SHP77 treated with DMSO at 0.1 percent for 48 hours (cell line): ENCODE results near the gene MYO15B.
"Not testable (repeated sequence)": the region's sequence is repeated elsewhere in the genome, so short reads cannot be mapped to it uniquely, and the experiment has no call there.

ENCODE experiments used
- DNase-seq: peaks from one replicate; lab custom pipeline; 2025; lab: John Stamatoyannopoulos, UW

MYO15B gene

DNA sequence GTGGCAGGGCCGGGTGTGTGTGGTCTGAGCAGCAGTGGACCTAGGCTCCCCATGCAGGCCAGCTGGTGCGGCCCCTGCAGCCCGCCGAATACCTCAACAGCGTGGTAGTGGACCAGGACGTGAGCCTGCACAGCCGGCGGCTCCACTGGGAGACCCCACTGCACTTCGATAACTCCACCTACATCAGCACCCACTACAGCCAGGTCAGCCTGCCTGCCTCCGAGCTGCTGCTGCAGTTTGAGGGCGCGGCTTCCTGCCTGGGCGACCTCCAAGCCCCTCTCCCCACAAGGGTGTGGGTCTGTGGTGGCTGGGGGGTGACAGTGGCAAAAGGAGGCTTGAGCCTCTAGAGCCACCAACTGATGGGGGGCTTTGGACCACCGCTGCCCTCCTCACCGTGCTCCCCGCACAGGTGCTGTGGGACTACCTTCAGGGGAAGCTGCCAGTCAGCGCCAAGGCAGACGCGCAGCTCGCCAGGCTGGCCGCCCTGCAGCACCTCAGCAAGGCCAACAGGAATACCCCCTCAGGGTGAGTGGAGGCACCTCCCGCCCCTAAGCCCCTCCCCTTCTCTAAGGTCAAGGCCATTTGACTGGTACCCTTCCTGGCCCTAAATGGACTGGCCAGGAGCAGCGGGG is 37.2 kb downstream of the MYO15B start:
- no peak for DNase-seq

- no peak for DNase-seq
These were observed 38.4 kb downstream of the MYO15B start for GRCh38 chr17:75625813-75626486.

DNA sequence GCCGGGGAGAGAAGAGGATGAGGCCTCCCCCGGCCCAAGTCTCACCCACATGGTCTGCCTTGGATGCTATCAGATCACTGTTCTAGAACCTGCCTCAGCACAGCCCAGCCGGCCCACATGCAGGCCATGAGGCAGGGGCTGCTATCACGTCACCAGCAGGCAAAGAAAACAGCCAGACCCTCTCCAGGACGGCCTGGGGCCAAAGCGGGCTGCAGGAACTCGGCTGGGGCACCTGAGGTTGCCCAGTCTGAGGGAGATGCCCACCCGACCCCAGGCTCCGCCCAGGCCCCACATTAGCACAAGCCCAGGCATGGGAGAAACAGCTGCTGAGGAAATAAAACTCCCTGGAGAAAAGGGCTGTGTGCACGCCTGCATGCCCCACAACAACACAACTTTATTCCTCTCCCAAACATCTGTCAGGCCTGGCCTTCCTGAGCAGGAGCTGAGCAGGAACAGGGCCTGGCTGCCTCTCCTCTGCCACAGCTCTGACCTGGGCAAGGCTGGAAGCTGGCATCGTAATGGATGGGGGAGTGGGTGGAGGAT is 39.0 kb downstream of the MYO15B start:
- no peak for DNase-seq

GRCh38 chr17:75627094-75627493 is 39.5 kb downstream of the MYO15B start:
- DNase-seq: no peak

GRCh38 chr17:75628425-75628824 is 40.8 kb downstream of the MYO15B start:
- DNase-seq: no peak

GRCh38 chr17:75629157-75629556 is 41.6 kb downstream of the MYO15B start:
- no peak for DNase-seq

- DNase-seq: no peak
These were observed 42.7 kb downstream of the MYO15B start for GRCh38 chr17:75630071-75630917.

- no peak for DNase-seq
These were observed 43.8 kb downstream of the MYO15B start for GRCh38 chr17:75631353-75631752.

GRCh38 chr17:75632428-75632827 is 44.8 kb downstream of the MYO15B start:
- DNase-seq: no peak

DNA sequence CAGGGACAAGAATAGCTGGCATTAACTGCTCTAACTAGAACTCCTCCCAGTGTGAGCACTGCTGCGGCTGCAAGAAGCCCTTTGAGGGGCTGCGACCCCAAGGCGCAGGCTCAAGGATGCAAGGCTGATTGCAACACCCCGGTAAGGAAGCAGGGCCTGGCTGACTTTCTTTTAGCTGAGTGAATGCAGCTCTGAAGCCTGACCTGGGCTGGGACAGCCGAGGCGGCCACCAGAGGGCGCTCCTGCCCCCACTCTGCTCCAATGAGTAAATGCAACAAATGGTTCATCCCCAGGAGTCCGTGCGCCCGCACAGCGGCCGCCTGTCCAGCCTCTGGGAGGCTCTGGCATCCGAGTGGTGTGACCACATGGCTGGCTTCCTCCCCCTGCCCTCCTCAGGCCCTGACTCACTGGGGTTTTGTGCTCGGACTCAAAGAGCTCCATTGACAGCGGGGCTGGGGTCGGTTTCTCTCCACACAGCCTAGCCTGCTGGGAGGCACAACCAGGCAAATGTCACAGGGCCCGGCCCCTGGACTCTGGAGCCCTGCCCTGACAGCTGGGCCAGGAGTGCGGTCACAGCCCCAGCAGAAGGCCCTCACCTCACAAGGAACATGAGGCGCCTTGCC is 45.4 kb downstream of the MYO15B start, which contains the start of gene SMIM5:
Gene SMIM5, plus strand, starts transcription at position 572 of the 623 bp plus-strand sequence. CDS start 6,768 bp downstream, outside the sequence.
- peak; percentile 50 for DNase-seq

DNA sequence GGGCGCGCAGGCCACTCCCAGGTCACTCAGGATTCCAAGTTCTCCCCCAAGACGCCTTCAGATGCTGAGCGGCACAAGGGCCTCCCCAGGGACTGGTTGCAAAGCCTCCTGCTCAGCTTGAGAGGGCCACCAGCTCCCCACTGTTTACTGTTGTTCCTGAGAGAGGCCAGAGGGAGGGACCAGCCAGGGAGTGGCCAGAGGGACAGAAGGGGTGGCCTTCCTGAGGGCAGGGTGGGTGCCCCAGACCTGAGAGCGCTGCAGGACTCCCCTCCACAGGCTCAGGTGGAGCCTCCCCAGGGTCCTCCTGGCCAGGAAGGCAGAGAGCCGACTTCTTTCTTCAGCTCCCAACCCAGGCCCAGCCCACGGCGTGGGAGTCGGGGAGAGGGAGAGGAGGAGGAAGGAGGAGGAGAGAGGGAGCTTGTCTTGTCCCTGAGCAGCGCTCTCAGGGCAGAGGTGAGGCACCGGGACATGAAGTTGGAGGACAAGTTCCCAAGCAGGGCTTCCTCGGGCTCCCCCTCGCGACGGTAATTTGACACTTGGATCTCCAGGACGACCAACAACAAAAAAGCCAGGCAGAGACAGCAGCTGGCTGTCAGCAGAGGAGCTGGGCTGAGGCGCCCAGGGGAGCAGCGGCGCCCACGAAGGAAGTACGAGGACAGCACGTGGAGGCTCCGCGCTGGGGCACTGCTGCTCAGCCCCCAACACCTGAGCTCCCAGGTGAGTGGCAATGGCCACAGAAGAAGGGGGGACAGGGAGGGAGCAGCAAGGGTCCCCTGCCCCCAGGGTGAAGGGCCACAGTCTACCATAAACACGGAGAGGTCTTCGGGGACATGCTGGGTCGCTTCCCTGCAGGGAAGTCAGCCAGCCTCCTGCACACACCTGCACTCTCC is 46.1 kb downstream of the MYO15B start:
- DNase-seq: peak; percentile 85

- DNase-seq: no peak
These were observed 46.8 kb downstream of the MYO15B start for GRCh38 chr17:75634376-75634740.

DNA sequence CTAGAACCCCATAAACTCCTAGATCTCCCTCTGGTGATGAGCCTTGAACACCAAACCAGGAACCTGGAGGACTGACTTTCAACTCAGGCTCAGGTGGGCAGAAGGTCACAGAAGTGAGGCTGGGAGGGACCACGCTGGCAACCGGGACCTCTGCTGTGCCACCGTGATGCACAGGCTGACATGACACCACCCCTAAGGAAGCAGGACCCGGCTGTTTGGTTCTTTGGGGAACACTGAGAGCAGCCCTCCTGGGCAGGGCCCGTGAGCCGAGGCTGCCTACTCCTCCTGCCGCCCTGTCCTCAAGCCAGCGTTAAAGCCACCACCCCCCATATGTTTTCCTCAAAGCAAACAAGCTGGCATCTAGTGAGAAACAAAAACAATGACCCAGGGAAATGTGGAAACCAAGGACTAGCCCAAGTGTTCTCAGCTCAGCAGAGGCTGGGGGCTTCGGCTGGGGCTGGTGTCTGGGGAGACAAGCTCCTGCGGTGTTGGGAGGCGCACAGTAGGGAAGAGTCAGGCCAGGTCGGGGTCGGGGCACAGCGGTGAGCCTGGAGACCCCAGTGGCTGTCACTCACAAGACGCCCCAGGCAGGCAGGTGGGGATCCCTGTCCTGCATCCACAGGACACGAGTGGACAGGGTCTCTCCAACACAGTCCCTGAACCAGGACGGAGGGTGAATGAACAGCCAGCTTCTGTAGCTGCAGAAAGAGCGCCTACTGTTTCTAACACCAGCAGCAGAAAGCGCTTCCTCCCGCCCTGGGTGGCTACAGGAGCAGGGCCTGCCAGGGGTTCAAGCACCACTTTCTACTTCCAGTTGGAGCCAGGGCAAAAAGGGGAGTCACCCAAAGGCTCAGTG is 47.4 kb downstream of the MYO15B start:
- no peak for DNase-seq

DNA sequence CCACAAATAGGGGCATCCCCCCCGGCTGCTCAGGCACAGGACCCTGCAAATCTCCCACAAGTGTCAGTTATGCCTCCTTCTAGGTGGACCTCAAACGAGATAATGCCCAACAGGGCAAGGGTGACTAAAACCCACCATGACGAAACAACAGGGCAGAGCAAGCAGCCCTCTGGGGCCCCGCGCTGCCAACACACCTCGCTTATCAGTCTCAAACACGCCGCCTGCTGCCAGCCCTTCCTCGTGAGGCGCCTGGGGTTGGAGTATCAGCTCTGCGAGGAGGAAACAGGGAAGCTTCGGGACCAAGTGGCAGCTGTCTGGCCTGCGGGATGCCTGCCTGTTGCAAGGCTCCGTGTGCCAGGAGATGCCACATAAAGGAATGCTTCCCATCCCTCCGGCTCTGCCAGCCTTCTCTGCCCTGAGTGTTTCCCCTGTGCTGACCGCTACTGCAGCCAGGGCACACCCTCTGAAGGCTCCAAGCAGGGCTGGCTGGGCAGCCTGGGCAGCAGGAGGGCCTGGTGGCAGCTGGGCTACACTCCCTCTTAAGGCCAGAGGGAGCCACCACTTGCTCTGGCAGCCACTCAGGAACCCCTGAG is 48.1 kb downstream of the MYO15B start:
- no peak for DNase-seq

DNA sequence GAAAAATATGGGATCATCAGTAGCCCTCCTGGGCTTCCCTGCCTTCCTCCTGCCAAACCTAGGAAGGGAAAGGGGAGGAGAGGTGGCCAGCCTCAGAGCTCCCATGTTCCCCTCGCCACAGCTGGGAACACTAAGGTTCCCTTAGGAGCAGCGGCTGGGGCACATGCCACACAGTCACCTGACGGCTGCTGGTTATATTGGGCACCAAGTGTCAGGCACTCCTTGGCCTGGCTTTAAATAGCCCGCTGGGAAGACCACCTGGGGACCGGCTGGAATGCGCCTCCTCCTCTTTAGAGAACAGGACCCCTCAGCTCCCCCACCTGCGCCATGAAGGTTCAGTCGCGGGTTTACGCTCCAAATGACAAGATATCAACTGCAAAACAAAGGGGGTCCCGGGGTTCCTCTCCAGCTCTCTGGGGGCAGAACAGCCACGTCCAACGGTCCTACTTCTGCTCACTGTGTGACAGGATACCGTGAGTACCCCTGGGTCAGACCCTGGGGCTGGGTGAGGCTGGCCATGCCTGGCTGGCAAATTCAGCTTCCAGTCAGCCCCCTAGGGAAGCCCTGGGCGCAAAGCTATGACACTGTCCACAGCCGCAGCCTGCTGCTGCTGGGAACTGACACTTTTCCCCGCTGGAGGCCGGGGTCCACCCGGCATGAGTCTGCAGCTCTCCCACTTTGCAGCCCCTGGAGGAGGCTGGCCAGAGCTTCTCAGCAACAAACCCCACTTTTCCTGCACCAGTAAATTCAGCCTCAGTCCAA is 49.0 kb downstream of the MYO15B start:
- DNase-seq: no peak

DNA sequence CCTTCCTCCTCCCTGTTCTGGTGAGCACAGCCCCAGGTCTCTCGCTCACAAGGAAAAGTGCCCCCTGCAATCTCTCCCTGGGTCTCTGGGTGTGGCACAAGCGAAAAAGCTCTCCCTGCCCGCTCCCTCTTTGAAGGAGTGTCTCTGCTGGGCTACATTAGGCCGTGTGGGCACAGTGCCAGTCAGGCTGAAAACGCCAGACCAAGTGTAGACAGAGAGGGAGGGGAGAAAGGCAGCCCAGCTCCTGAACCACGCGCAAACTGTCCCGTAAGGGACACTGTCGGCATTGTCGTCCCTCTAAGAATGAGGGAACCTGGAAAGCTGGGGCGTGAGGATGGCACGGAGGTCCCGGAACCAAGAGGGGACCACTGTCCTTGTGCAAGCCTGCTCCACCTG is 49.5 kb downstream of the MYO15B start:
- no peak for DNase-seq

DNA sequence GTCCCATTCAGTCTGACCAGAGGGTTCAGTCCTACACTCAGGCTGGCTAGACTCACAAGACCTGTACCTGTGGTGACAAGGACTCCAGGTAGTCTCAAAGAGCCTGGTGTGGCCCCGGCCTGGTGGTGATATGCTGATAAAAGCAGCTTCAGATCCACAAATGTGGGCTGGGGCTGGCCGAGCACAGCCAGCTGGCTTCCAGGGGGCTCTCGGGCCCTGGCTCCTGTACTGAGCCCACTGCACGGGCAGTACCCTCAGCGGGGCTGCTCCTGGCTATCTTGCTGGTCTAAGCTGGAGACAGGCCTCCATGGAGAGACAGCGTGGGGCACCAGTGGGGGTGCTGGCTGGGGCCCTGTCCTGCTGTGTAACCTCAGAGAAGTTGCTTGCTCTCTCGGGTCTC is 50.0 kb downstream of the MYO15B start:
- DNase-seq: no peak

DNA sequence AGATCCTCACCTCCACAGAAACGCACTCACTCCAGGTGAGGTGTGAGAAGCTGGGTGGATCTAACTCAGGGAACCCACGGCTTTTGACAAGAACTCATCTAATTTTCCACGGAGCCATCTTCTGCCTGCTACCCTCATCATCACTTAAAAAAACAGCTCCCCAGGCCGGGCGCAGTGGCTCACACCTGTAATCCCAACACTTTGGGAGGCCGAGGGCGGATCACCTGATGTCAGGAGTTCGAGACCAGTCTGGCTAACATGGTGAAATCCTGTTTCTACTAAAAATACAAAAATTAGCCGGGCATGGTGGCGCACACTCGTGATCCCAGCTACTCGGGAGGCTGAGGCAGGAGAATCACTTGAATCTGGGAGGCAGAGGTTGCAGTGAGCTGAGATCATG is 50.4 kb downstream of the MYO15B start:
- not testable (repeated sequence) for DNase-seq

DNA sequence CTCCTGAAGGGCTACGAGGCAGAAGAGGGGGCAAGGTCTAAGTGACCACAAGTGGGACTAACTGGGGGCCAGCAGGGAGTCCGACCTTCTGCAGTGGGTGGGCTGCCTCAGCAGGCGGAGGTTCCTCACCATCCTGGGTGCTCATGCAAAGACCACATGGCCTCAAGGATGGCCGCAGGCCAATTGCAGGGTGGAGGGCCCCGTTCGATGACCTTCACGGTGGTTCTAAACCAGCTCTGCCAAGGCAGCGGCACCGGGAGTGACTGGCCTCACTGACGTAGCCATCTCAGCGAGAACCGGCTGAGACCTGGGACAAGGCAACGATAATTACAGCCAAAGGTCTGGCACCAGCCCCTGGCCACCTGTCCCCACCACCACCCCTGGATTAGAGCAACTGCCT is 51.3 kb downstream of the MYO15B start:
- DNase-seq: no peak
